ENCODE data around the gene RXYLT1. TPM values are rescaled to one million over a fixed set of nuclear protein-coding genes. Genes with fewer than 3 reads are reported as not detected.

The RXYLT1 gene
- total and polyA plus RNA-seq, 2 donors: 17.1 to 18.7 TPM

DNA sequence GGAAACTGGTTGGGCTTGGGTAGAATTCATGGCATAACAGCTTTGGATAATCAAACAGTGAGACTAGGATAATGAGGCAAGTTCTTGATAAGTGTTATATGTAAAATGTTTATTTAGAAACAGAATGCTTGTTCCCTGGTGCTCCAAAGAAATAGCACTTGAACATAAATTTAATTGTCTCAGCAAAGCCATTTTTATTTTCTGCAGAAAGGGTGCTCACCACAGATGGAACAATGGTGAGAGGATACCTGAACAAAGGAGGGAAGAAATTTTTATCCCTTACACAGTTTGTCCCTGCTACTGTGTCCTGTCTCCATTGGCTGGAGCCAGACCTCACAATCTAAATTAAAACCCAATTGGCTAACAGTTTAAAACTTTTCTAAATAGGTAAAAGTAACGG, 9.3 kb upstream of the RXYLT1 start:
- H3K4me3 ChIP-seq (ENCODE audit: low read depth, low read length): no peak overlapping the region
- no peaks in the 10 kb centered on the region for H3K4me1 ChIP-seq (ENCODE audit: insufficient read depth)
- no peak for DNase-seq (ENCODE audit: extremely low spot score)
- 89% methylated on average over 1 of the region's 1 CpG for WGBS
- no peaks in the 10 kb centered on the region for H3K36me3 ChIP-seq (ENCODE audit: insufficient read depth)
- no peak overlapping the region for H3K27ac ChIP-seq (ENCODE audit: low read depth)

DNA sequence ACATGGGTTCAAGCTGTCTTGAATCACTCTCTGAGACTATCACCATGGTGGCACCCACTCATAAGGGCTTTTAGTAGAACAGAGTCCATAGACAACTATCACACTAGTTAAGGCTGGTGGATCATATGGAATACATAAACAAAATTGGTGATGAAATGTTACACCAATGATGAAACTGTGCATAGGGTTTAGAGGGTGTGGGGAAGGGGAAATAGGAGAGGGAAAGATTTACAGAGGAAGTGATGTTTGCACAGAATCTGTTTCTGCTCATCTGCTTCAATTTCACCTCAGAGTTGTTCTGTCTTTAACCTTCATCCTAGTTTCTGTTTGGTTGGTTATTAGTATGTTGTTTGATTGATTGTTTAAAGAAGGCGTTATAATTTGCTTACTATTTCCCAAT, 2.4 kb upstream of the RXYLT1 start:
- no peaks in the 10 kb centered on the region for H3K4me1 ChIP-seq (ENCODE audit: insufficient read depth)
- H3K27ac ChIP-seq (ENCODE audit: low read depth): no peak overlapping the region
- WGBS: 92% methylated on average over 1 of the region's 1 CpG
- H3K36me3 ChIP-seq (ENCODE audit: insufficient read depth): no peaks in the 10 kb centered on the region
- H3K4me3 ChIP-seq (ENCODE audit: low read depth, low read length): no peak overlapping the region
- no peak for DNase-seq (ENCODE audit: extremely low spot score)

DNA sequence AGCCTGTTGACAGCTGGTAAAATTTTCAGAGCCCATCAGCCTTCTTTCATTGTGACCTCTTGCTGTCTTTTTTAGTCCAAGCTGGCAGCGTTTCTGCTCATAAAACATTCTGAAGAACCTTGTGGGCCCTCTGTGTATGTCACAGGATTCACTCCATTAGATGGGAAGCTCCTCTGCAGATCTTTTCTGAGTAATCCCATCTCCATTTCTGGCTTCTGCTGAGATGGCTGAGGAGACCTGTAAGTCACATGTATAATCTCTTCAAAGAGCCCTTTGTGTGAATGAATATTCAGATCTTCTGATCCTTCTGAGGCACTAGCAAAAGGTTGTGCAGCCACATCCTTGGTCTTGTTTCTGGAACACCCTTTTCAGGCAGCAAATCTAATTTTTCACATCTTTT, 2.8 kb downstream of the RXYLT1 start:
- DNase-seq (ENCODE audit: extremely low spot score): no peak
- WGBS: 37% methylated on average over 1 of the region's 1 CpG
- Histone ChIP-seq H3K27ac (ENCODE audit: low read depth) (no peak overlapping the region), H3K36me3 (ENCODE audit: insufficient read depth) (no peaks in the 10 kb centered on the region), H3K4me1 (ENCODE audit: insufficient read depth) (no peaks in the 10 kb centered on the region), H3K4me3 (ENCODE audit: low read depth, low read length) (no peak overlapping the region)

DNA sequence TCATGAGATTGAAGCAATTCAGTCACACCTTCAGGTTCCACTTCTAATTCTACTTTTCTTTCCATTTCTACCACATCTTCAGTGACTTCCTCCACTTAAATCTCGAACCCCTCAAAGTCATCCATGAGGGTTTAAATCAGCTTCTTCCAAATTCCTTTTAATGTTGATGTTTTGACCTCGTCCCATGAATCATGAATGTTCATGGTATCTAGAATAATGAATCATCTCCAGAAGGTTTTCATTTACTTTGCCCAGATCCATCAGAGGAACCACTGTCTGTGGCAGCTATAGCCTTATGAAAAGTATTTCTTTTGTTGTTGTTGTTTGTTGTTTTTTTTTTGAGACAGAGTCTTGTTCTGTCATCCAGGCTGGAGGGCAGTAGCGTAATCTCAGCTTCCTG, 7.6 kb downstream of the RXYLT1 start:
- peaks cover under 1% of the 10 kb centered on the region for H3K36me3 ChIP-seq (ENCODE audit: insufficient read depth)
- H3K4me3 ChIP-seq (ENCODE audit: low read depth, low read length): no peak overlapping the region
- DNase-seq (ENCODE audit: extremely low spot score): no peak
- H3K27ac ChIP-seq (ENCODE audit: low read depth): no peak overlapping the region
- no peaks in the 10 kb centered on the region for H3K4me1 ChIP-seq (ENCODE audit: insufficient read depth)
- 94% methylated on average over 3 of the region's 3 CpGs for WGBS

DNA sequence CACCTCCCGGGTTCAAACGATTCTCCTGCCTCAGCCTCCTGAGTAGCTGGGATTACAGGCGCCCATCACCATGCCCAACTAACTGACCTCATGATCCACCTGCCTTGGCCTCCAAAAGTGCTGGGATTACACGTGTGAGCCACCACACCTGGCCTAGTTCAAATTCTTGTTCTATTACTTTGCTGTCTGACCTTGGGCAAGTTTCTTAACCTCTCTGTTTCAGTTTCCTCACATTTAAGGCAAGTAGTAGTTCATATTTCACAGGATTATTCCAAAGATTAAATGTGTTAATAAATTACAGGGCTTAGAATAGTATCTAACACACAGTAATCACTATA, 10.9 kb downstream of the RXYLT1 start:
- 95% methylated on average over 4 of the region's 4 CpGs for WGBS
- H3K36me3 ChIP-seq (ENCODE audit: insufficient read depth): peaks cover 3% of the 10 kb centered on the region

DNA sequence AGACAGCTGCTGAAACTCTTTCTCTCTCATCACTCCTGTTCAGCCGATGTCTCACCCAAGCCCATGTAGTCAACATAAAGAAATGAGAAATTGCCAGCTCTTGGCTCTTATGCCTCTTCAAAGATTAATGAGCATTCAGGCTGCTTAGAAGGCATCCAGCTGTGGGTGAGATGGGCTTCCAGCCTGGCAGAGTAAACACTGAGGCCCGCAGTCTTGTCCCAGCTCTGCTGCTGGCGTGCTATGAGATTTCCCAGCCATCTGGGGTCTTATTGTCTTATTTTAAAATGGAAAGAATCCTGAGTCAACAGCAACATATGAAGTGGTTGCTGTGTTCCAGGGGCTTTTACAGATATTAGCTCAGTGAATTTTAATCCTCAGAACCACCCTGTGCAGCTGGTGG, 12.6 kb downstream of the RXYLT1 start:
- DNase-seq (ENCODE audit: extremely low spot score): no peak

More for the DNA sequence above, 10.9 kb downstream of the RXYLT1 start:
- no peaks in the 10 kb centered on the region for H3K4me1 ChIP-seq (ENCODE audit: insufficient read depth)
- H3K4me3 ChIP-seq (ENCODE audit: low read depth, low read length): no peak overlapping the region
- DNase-seq (ENCODE audit: extremely low spot score): no peak
- no peak overlapping the region for H3K27ac ChIP-seq (ENCODE audit: low read depth)

DNA sequence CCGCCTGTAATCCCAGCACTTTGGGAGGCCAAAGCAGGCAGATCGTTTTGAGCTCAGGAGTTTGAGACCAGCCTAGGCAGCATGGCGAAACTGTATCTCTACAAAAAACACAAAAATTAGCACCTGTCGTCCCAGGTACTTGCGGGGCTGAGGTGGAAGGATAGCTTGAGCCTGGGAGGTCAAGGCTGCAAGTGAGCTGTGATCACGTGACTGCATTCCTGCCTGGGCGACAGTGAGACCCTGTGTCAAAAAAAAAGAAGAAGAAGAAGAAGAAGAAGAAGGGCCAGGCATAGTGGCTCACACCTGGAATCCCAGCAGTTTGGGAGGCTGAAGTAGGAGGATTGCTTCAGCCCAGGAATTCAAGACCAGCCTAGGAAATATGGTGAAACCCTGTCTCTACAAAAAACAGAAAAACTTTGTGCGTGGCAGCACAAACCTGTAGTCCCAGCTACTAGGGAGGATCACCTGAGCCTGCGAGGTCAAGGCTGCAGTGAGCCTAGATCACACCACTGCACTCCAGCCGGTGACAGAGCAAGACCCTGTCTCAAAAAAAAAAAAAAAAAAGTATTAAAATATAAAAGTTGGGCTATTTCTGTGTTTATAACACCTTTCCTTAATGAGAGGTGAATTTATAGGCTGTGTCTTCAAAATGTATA, 15.5 kb downstream of the RXYLT1 start:
- Histone ChIP-seq H3K36me3 (ENCODE audit: insufficient read depth) (peaks cover 3% of the 10 kb centered on the region), H3K27ac (ENCODE audit: low read depth) (no peak overlapping the region), H3K4me3 (ENCODE audit: low read depth, low read length) (no peak overlapping the region), H3K4me1 (ENCODE audit: insufficient read depth) (no peaks in the 10 kb centered on the region)
- WGBS: 88% methylated on average over 10 of the region's 10 CpGs
- DNase-seq (ENCODE audit: extremely low spot score): no peak

More for the DNA sequence above, 12.6 kb downstream of the RXYLT1 start:
- Histone ChIP-seq H3K36me3 (ENCODE audit: insufficient read depth) (peaks cover 3% of the 10 kb centered on the region), H3K4me3 (ENCODE audit: low read depth, low read length) (no peak overlapping the region), H3K4me1 (ENCODE audit: insufficient read depth) (no peaks in the 10 kb centered on the region), H3K27ac (ENCODE audit: low read depth) (no peak overlapping the region)
- WGBS: 76% methylated on average over 3 of the region's 3 CpGs

DNA sequence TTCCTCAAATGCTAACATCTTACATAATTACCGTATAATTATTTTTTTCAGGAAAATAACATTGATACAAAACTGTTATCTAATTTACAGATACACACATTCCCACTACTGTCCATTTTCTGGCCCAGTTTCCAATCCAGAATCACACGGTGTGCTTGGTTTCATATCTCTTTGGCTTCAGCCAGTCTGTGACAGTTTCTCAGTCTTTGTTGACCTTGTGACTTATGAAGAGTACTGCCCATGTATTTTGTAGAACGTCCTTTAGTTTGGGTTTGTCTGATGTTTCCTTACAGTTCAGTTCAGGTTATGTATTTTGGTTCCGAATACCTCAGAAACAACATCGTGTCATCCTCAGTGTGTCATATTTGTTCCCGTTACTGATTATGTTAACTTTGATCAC, 16.2 kb downstream of the RXYLT1 start:
- 94% methylated on average over 6 of the region's 6 CpGs for WGBS
- Histone ChIP-seq H3K27ac (ENCODE audit: low read depth) (no peak overlapping the region), H3K4me3 (ENCODE audit: low read depth, low read length) (no peak overlapping the region), H3K36me3 (ENCODE audit: insufficient read depth) (peaks cover 3% of the 10 kb centered on the region), H3K4me1 (ENCODE audit: insufficient read depth) (no peaks in the 10 kb centered on the region)
- DNase-seq (ENCODE audit: extremely low spot score): no peak

DNA sequence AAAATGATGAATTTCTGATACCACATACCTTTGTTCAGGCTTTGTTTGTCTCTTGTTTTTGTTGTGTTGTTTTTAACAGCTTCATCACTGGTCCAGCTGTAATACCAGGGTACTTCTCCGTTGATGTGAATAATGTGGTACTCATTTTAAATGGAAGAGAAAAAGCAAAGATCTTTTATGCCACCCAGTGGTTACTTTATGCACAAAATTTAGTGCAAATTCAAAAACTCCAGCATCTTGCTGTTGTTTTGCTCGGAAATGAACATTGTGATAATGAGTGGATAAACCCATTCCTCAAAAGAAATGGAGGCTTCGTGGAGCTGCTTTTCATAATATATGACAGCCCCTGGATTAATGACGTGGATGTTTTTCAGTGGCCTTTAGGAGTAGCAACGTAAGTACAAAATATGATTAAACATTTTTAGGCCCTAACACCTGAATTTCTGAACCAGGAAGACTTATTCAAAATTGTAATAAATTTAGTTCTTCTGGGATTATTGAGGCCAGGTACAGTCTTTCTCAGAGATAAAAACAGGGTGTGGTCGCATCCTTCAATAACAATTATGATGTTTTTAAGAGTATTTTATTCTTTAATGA, 22.4 kb downstream of the RXYLT1 start:
- Histone ChIP-seq H3K27ac (ENCODE audit: low read depth) (no peak overlapping the region), H3K4me3 (ENCODE audit: low read depth, low read length) (no peak overlapping the region), H3K36me3 (ENCODE audit: insufficient read depth) (no peaks in the 10 kb centered on the region), H3K4me1 (ENCODE audit: insufficient read depth) (no peaks in the 10 kb centered on the region)
- 65% methylated on average over 6 of the region's 6 CpGs for WGBS
- DNase-seq (ENCODE audit: extremely low spot score): no peak

DNA sequence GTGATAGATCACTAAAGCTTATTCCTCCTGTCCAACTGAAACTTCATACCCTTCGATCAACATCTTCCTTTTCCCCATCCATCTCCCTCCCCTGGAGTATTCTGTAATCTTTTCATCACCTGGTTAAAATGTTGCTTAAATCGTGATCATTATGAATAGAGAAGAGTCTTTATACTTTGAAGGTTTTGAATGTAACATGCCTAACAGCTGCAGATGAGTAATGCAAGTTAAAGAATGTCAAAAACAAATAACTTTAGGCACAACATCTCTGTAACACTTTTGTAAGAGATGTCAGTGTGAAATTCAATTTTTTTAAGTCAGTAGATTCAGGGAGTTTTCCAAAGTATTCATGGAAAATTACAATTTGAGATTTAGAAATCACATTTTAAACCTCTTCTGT, 25.0 kb downstream of the RXYLT1 start:
- Histone ChIP-seq H3K4me3 (ENCODE audit: low read depth, low read length) (no peak overlapping the region), H3K4me1 (ENCODE audit: insufficient read depth) (no peaks in the 10 kb centered on the region), H3K36me3 (ENCODE audit: insufficient read depth) (no peaks in the 10 kb centered on the region), H3K27ac (ENCODE audit: low read depth) (no peak overlapping the region)
- DNase-seq (ENCODE audit: extremely low spot score): no peak
- WGBS: 89% methylated on average over 2 of the region's 2 CpGs

DNA sequence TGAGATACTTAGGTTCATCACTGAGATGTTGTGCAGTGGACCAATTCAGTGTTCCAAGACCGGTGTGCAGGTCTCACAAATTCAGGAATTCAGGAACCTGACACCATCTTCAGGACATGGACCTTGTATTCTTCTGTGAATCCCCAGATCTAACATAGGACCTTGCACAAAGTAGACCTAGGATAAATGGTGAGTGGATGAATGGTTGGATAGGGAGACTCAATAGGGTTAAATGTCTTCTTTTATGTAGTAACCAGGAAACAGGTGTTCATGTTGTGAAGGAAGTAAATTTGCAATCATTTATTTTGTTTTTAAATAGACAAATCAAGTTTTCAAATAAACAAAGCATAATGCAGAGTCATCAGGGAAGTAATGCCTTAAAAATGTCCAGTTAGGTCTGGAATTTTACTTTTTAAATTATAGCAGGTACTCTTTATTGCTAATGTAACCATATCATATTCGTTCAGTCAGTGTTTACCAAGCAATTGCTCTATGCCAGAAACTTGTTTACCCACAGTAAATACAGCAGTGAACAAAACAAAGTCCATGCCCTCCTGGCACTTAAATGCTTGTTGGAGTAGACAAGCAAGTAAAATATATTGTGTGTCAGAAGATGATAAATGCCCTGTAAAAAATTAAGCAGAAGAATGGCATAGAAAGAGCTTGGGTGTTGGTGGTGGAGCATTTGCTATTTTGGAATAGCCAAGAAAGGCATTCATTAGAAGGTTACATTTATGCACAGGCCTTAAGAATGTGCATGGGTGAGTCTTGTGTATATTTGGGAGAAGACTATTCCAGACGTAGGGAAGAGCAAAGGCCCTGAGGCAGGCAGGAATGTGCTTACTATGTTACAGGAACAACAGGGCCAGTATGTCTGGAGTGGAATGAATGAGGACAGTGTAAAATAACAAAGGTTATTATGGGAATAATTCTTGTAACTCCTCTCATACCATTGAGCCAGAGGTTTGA, 26.3 kb downstream of the RXYLT1 start:
- WGBS: 76% methylated on average over 3 of the region's 3 CpGs
- H3K36me3 ChIP-seq (ENCODE audit: insufficient read depth): no peaks in the 10 kb centered on the region
- no peaks in the 10 kb centered on the region for H3K4me1 ChIP-seq (ENCODE audit: insufficient read depth)
- no peak overlapping the region for H3K27ac ChIP-seq (ENCODE audit: low read depth)
- H3K4me3 ChIP-seq (ENCODE audit: low read depth, low read length): no peak overlapping the region
- DNase-seq (ENCODE audit: extremely low spot score): no peak

DNA sequence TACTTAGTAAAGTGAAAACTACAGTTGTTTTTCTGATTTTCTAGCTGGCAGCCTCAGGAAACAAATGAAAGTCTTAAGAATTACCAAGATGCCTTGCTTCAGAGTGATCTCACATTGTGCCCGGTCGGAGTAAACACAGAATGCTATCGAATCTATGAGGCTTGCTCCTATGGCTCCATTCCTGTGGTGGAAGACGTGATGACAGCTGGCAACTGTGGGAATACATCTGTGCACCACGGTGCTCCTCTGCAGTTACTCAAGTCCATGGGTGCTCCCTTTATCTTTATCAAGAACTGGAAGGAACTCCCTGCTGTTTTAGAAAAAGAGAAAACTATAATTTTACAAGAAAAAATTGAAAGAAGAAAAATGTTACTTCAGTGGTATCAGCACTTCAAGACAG, 28.9 kb downstream of the RXYLT1 start:
- H3K4me3 ChIP-seq (ENCODE audit: low read depth, low read length): no peak overlapping the region
- no peaks in the 10 kb centered on the region for H3K4me1 ChIP-seq (ENCODE audit: insufficient read depth)
- 62% methylated on average over 5 of the region's 5 CpGs for WGBS
- no peaks in the 10 kb centered on the region for H3K36me3 ChIP-seq (ENCODE audit: insufficient read depth)
- no peak overlapping the region for H3K27ac ChIP-seq (ENCODE audit: low read depth)
- DNase-seq (ENCODE audit: extremely low spot score): no peak

DNA sequence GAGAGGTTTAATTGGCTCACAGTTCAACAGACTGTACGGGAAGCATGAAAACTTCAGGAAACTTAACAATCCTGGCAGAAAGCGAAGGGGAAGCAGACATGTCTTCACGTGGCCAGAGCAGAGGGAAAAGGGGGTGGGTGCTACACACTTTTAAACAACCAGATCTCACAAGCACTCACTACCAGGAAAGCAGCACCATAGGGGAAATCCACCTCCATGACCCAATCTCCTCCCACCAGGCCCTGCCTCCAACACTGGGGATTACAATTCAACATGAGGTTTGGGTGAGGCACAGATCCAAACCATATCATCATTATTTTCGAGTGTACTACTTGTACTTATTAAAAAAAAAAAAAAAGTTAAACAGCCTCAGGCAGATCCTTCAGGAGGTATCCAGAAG, 29.9 kb downstream of the RXYLT1 start:
- Histone ChIP-seq H3K27ac (ENCODE audit: low read depth) (no peak overlapping the region), H3K36me3 (ENCODE audit: insufficient read depth) (no peaks in the 10 kb centered on the region), H3K4me3 (ENCODE audit: low read depth, low read length) (no peak overlapping the region), H3K4me1 (ENCODE audit: insufficient read depth) (no peaks in the 10 kb centered on the region)
- WGBS: 68% methylated on average over 4 of the region's 4 CpGs
- no peak for DNase-seq (ENCODE audit: extremely low spot score)

DNA sequence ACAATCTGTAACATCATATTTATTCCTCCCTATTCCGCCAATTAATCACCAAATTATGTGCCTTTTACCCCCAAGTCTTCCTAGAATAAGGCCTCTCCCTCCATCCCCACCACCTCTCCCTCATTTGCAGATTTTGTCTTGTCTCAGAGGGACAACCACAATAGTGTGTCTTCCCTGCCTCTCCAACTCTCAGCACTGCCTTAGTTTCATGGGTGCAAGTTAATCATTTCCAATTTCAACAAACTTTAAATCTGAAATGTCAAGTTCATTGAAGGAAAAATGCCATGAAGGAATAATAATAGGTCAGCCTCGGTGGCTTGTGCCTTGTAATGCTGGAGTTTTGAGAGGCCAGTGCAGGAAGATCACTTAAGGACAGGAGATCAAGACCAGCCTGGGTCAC, 31.6 kb downstream of the RXYLT1 start:
- no peak for DNase-seq (ENCODE audit: extremely low spot score)
- 81% methylated on average over 2 of the region's 2 CpGs for WGBS
- Histone ChIP-seq H3K4me3 (ENCODE audit: low read depth, low read length) (no peak overlapping the region), H3K4me1 (ENCODE audit: insufficient read depth) (no peaks in the 10 kb centered on the region), H3K27ac (ENCODE audit: low read depth) (no peak overlapping the region), H3K36me3 (ENCODE audit: insufficient read depth) (no peaks in the 10 kb centered on the region)
